GM12892 (cell line): ENCODE measurements around the gene PROM1.

ENCODE experiments used
- POLR2A ChIP-seq: IDR thresholded peaks from 2 replicates; pipeline ENCODE4 v1.6.1; 2011; ENCODE audit warnings: low read depth, low read length, control low read depth
- POLR2AphosphoS5 ChIP-seq: IDR thresholded peaks from 2 replicates; pipeline ENCODE4 v1.6.1; 2011; ENCODE audit warnings: low read depth, low read length, control low read depth
- TAF1 ChIP-seq: IDR thresholded peaks from 2 replicates; pipeline ENCODE4 v1.6.1; 2011; ENCODE audit warnings: low read depth, mild to moderate bottlenecking, control low read depth, low read length, borderline replicate concordance

DNA sequence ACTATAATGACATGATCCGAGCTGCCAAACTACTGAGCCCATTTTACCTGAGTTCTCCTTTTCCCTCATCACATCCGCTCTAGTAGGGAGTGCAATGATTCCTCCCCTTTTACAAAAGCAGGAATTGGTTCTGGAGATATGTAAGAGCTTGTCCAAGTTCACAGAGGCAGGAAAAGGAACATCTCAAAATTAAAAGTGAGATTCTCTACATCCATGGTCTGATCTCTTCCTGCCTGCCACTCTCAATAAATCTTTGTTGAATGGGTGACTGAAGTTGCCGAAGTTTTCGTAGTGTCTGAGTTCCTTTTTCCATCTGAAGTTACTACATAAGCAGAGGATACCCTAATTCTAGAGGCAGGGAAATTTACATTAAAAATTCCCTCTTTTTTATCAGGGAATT is 145.2 kb downstream of the PROM1 start, which contains the start of gene FGFBP1:
- TF ChIP-seq POLR2A (no peak), POLR2AphosphoS5 (no peak), TAF1 (no peak)
